Measurements from ENCODE around the gene LRRC63. TPM values are rescaled to one million over a fixed set of nuclear protein-coding genes. Genes with fewer than 3 reads are reported as not detected.
"Not testable (repeated sequence)": the region's sequence is repeated elsewhere in the genome, so short reads cannot be mapped to it uniquely, and the experiment has no call there.

The LRRC63 gene
- total and polyA plus RNA-seq, 2 of the 4 experiments (the other 2 are of a cell fraction): not detected

DNA sequence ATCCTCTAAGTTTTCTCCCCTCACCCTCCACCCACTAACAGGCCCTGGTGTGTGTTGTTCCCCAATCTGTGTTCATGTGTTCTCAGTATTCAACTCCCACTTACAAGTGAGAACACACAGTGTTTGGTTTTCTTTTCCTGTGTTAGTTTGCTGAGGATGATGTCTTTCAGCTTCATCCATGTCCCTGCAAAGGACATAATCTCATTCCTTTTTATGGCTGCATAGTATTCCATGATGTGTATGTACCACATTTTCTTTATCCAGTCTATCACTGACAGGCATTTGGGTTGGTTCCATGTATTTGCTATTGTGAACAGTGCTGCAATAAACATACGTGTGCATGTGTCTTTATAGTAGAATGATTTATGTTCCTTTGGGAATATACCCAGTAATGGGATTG is 3.0 kb downstream of the LRRC63 start:
- H2AFZ ChIP-seq (replicated peaks; ENCODE audit: low read length, poor library complexity); H3K4me2 ChIP-seq (ENCODE audit: low read depth, low read length); H2BK120ac ChIP-seq (ENCODE audit: low read depth, low read length); H3K14ac ChIP-seq (replicated peaks; ENCODE audit: low read depth, low read length); ATAC-seq (ENCODE audit: low read depth); H3K23ac ChIP-seq (ENCODE audit: low read depth, low read length); H2BK20ac ChIP-seq (ENCODE audit: low read depth, low read length); H4K8ac ChIP-seq (ENCODE audit: low read depth in 2 of 2, low read length in 2 of 2); H3K4ac ChIP-seq (ENCODE audit: low read depth, low read length); H2BK15ac ChIP-seq (ENCODE audit: low read depth, low read length); H3K36me3 ChIP-seq (ENCODE audit: control insufficient read depth, insufficient read depth, low read length); H4K5ac ChIP-seq (ENCODE audit: low read depth, low read length); POLR2A ChIA-PET (ENCODE audit: unreplicated experiment); intact Hi-C loops (cut with micrococcal nuclease); H2BK5ac ChIP-seq (ENCODE audit: low read depth, low read length, poor library complexity, severe bottlenecking); H3K27ac ChIP-seq (ENCODE audit: insufficient read depth, low read length); DNase-seq; H3K9me1 ChIP-seq (ENCODE audit: insufficient read depth, low read length); BruUV-seq (replicated peaks); H3K4me1 ChIP-seq (ENCODE audit: control insufficient read depth, insufficient read depth, low read length); H4K91ac ChIP-seq (ENCODE audit: insufficient read depth, low read depth, low read length); H3K79me1 ChIP-seq (ENCODE audit: low read depth in 1 of 2, low read length in 2 of 2); H3K9me3 ChIP-seq (ENCODE audit: control insufficient read depth, insufficient read depth, low read length); H3K4me3 ChIP-seq (ENCODE audit: insufficient read depth, low read depth, low read length); H3K56ac ChIP-seq (ENCODE audit: extremely low read depth, insufficient read depth, low read length); H2AK9ac ChIP-seq (replicated peaks; ENCODE audit: low read depth, low read length, poor library complexity); CTCF ChIA-PET; H2AK5ac ChIP-seq (ENCODE audit: low read depth, low read length); in situ Hi-C loops (cut with MboI; ENCODE audit: low sequenced_read_pairs); H4K20me1 ChIP-seq (ENCODE audit: insufficient read depth, low read length); dilution Hi-C loops (cut with HindIII; ENCODE audit: low sequenced_read_pairs, unreplicated experiment); H3K9ac ChIP-seq (ENCODE audit: low read depth, low read length); H3K18ac ChIP-seq (ENCODE audit: low read depth, low read length): not testable (repeated sequence)
- peaks cover 15% of the 10 kb centered on the region for H3K27me3 ChIP-seq (ENCODE audit: control insufficient read depth, insufficient read depth, low read length)
- no CpG with 5 or more reads among the region's 1 CpG for WGBS, 2 experiments (ENCODE audit: extremely low coverage in 2 of 2, insufficient read length in 1 of 2)

DNA sequence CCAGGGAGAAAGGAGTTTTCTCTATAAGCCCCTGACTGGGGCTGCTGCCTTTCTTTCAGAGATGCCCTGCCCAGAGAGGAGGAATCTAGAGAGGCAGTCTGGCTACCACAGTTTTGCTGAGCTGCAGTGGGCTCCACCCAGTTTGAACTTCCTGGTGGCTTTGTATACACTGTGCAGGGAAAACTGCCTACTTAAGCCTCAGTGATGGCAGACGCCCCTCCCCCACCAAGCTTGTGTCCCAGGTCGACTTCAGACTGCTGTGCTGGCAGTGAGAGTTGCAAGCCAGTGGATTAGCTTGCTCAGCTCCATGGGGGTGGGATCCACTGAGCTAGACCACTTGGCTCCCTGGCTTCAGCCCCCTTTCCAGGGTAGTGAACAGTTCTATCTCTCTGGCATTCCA is 8.5 kb downstream of the LRRC63 start:
- WGBS, 2 experiments (ENCODE audit: extremely low coverage in 2 of 2, insufficient read length in 1 of 2): no CpG with 5 or more reads among the region's 2 CpGs
- in situ Hi-C loops (cut with MboI; ENCODE audit: low sequenced_read_pairs); H3K9ac ChIP-seq (ENCODE audit: low read depth, low read length); POLR2A ChIA-PET (ENCODE audit: unreplicated experiment); H4K8ac ChIP-seq (ENCODE audit: low read depth in 2 of 2, low read length in 2 of 2); H3K14ac ChIP-seq (replicated peaks; ENCODE audit: low read depth, low read length); H2AK5ac ChIP-seq (ENCODE audit: low read depth, low read length); dilution Hi-C loops (cut with HindIII; ENCODE audit: low sequenced_read_pairs, unreplicated experiment); H3K4ac ChIP-seq (ENCODE audit: low read depth, low read length); H2AK9ac ChIP-seq (replicated peaks; ENCODE audit: low read depth, low read length, poor library complexity); H3K23ac ChIP-seq (ENCODE audit: low read depth, low read length); intact Hi-C loops (cut with micrococcal nuclease); H3K56ac ChIP-seq (ENCODE audit: extremely low read depth, insufficient read depth, low read length); H4K5ac ChIP-seq (ENCODE audit: low read depth, low read length); H3K4me3 ChIP-seq (ENCODE audit: insufficient read depth, low read depth, low read length); H2AFZ ChIP-seq (replicated peaks; ENCODE audit: low read length, poor library complexity); BruUV-seq (replicated peaks); H3K4me2 ChIP-seq (ENCODE audit: low read depth, low read length); DNase-seq; ATAC-seq (ENCODE audit: low read depth); H3K27me3 ChIP-seq (ENCODE audit: control insufficient read depth, insufficient read depth, low read length); H4K91ac ChIP-seq (ENCODE audit: insufficient read depth, low read depth, low read length); H3K79me1 ChIP-seq (ENCODE audit: low read depth in 1 of 2, low read length in 2 of 2); H2BK120ac ChIP-seq (ENCODE audit: low read depth, low read length); CTCF ChIA-PET; H4K20me1 ChIP-seq (ENCODE audit: insufficient read depth, low read length); H3K9me1 ChIP-seq (ENCODE audit: insufficient read depth, low read length); H3K36me3 ChIP-seq (ENCODE audit: control insufficient read depth, insufficient read depth, low read length); H3K27ac ChIP-seq (ENCODE audit: insufficient read depth, low read length); H2BK15ac ChIP-seq (ENCODE audit: low read depth, low read length); H3K4me1 ChIP-seq (ENCODE audit: control insufficient read depth, insufficient read depth, low read length); H2BK20ac ChIP-seq (ENCODE audit: low read depth, low read length); H2BK5ac ChIP-seq (ENCODE audit: low read depth, low read length, poor library complexity, severe bottlenecking); H3K18ac ChIP-seq (ENCODE audit: low read depth, low read length); H3K9me3 ChIP-seq (ENCODE audit: control insufficient read depth, insufficient read depth, low read length): not testable (repeated sequence)
